ENCODE results near the gene OR7C2.

GRCh38 chr19:14985133-14985532, 43.8 kb downstream of the OR7C2 start:
- no peak for TF ChIP-seq POLR2A (IDR thresholded peaks at IDR 0.05)
- no peak for TF ChIP-seq CTCF (IDR thresholded peaks at IDR 0.05)

All from suprapubic skin (tissue), 3 donors.